Stimulated activated CD8-positive, alpha-beta memory T cell treated with anti-CD3 and anti-CD28 coated beads, Interleukin-15, amount 100 ng/mL, for 4 hours (primary cell): ENCODE measurements around the gene GAREM1.

Experiments
- DNase-seq, 2 donors: peaks; one replicate each; pipeline ENCODE4 v3.0.0-alpha.2; 2020; ENCODE audit warnings: low read depth in 2 of 2

Gene GAREM1

DNA sequence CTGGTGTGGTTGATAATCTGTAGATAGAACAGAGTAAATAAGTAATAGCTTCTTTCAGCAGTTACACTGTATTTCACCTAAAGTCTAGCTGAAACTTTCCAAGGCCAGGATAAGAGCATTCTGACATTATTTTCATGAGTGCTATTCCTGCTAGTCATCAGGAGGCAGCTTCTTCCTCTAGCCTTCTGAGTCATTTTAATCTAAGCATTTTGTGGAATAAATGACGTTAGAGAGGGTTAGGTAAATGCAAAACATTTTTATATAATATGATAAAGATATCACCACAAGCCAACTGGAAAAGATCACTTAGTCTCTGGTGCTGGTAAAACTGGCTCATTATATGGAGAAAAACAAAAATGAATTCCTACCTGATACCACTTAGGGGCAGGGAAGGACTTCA is 142.3 kb downstream of the GAREM1 start:
- DNase-seq = no peak

DNA sequence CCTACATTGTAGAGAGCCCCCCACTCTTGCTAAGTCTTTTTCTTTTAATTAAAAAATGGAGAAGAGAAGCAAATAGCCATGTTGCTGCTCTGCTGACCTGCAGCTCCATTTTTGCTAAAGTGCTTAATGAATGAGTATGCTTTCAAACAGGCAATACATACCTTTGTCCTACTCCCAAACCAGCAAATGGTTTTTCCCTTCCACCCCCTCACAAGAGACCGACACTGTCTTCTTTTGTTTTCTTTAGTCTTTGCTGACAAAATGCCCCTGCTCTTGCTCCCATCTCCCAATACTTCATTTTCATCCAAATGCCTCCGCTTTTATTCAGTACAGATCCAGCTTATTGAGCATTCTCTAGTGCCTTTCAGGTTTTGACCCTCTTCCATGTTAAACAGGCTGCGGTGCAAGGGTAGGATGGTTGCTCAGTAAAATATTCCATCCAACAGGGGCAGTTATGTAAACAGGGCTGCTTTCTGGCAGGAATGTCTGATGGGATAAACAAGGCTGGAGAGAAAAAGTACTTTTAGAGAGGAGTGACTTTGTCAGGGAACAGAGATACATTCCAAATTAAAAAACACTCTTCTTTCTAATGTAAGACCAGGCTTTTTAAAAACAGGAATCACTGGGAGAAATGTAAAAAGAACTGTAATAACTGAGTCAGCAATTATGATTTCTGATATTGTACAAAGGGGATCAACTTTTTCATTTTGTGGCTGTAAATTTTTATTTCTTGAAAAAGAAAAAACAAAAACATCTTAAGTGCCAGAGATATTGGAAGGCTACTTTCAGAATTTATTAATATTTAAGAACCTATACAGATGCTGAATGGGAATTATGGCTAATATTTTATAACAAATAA is 144.0 kb downstream of the GAREM1 start:
- DNase-seq = no peak

DNA sequence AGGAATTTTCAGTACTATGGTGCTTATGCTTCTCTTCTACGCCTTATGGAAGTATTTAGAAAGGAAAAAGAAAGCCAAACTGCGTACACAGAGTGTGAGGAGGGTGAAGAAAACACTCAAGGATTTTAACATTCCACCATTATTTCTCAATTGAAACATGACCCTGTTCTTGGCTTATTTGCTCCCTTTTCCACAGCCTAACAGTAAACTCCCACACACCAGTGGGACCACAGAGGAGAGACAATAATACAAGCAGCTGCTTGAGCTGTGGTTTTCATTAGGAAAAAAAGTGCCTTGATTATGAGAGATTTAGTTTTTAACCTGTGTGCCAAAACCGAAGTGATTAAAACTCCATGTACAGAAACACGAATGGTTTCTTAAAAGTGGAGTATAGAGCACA is 146.5 kb downstream of the GAREM1 start:
- no peak for DNase-seq

DNA sequence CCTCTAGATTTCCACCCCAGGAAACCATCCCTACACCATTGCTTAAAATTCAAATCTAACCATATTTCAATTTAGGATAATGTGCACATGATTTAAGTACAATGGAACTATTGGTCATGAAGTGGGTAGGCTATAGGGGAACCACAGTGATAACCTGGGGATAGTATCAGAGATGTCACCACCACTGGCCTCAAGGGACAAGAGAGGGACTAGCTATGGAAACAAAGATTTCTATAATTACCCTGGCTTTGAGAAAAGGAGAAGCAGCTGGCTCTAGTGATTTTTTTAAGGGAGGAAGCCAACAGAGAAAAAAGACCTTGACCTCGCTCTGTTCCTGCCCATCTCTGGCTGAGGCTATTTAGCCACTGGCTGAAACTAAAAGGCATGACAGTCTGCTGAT is 148.9 kb downstream of the GAREM1 start:
- no peak for DNase-seq

DNA sequence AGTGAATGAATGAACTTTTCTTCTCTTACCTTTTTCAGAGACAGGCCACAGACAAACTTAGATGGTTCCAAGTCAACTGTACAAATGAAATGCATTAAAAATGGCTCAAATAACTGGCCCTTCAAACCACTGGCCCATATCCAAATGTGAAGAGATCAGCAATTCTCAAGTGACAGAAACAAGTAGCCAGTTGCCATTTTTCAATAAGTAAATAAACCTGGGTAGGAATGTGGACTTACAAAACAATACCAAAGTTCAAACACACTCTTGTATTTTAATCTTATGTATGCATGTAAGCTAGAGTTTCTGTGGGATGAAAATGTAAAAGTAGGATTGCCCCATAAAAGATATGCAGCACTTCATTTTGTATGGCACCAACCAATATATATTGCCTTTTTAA is 151.6 kb downstream of the GAREM1 start:
- no peak for DNase-seq

DNA sequence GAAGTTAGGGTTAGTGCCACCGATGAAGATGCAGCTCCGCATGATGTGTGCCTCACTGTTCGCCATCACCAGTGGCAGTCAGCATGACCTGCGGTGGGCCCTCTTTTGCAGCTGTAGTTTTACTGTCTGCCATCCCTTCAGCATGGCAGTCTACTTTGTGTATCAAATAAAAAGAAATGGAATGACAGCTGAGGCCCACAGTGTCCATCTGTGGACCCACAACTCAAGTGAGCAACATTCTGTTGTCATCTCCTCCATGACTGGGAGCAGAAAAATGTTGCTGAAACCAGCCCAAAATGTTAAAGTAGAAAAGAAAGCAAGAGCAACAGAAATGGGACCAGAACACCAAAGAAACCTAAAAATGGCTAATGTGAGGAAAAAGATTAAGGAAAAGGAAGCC is 152.1 kb downstream of the GAREM1 start:
- DNase-seq = no peak

DNA sequence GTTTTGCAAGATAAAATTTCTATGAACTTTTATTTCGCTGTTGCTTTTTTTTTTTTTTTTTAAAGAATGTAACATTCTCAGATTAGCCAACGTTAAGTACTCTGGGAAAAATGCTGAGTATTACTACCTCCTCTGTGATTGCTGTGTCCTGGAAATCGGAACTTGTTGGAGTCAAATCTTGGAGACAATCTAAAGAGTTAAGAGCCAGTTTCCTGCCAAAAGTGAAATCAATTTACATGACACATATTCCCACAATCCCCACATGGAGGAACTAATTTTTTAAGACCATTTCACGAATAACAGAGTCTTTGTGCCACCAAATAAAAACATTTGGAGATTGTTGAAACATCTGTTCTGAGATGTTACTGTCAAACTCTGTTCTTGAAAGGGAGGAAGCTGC is 153.0 kb downstream of the GAREM1 start:
- no peak for DNase-seq

DNA sequence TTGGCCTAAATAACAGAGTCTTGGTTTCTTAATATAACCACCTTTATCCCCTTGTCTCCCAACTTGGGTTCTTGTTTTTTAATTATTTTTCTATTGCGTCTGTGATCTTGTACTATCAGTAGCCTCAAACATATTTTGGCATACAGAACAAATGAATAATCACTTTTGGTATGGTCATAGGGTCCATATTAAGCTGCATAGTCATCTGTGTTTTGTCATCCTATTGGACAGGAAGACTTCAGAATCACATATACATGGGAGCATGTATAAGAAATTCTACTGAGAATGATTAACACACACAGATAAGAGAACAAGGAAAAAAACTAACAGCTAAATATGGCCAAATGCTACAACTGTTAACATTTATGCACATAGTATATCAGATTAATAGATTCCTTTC is 154.8 kb downstream of the GAREM1 start:
- DNase-seq = no peak

DNA sequence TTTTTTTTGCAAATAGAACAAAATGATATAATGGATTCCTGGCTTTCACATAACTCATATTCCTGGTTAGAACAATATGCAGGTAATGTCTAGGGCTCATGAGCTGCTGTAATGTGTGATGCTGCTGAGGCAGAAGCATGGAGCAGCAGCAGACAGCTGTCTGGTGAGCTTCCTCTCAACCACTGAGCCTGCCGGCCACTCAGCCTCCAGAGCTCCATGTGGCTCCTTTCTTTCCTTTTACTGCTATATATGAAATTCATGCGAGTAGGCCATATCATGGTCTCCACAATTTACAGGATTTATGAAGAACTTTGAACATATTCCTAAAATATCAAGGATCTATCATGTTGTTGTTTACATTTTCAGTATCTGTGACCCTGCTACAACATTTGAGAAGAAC is 159.9 kb downstream of the GAREM1 start:
- DNase-seq = no peak

DNA sequence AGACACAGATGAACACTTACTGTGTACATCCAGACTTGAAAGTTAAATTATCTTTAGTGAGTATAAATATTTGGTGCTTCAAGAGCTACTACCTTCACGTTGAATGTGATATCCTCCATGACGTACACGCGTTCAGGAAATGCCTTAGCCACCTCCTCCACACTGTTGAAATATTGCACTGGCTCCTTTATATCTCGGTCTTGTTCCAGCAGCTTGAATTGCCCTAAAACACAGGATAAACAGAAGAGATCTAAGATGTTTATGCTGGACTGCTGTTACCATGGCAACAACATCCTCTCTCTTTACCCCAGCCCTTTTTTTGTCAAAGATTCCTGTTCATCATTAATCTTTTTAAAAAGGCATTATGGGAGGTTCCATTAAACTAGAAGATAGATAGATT is 160.6 kb downstream of the GAREM1 start:
- no peak for DNase-seq

DNA sequence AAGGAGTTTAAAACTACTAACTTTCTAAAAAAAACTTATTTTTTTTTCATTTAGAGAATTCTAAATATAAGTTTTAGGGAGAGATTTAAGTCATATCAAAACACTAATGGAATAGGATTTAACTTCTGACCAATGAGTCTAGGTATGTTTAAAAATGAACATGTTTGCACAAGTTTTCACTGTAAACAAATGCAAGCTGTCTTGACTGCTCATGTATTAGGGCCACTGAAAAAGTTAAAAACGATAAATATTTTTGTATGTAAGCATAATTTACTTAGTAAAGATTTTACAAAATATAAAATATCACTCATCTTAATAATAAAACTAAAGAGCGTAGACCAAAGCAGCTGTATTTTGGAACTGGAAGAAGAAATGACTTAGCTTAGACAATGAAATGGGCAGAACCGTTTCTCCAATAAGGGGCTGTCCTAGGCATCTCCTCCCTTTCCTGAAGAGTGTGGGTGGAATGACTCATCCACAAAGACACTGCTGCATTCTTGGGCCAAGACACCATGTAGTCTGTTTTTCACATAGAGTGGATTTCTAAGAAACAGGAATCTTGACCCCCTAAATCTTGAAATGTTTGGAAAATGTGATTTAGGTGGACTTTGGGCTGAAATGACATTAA is 162.1 kb downstream of the GAREM1 start:
- DNase-seq = no peak

DNA sequence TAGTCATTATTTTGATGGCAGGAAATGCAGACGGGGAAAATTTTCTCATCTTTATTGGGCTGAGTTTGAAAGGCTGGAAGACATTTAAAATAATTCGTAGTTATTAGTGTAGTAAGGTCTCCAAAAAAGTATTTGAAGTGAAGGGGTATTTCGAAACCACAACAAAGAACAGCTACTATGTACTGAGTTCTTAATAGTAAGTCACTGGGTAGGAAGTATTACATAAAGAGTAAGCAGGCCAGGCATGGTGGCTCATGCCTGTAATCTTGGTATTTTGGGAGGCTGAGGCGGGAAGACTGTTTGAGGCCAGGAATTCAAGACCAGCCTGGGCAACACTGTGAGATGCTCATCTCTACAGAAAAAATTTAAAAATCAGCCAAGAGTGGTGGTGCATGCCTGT is 167.3 kb downstream of the GAREM1 start:
- DNase-seq = no peak

DNA sequence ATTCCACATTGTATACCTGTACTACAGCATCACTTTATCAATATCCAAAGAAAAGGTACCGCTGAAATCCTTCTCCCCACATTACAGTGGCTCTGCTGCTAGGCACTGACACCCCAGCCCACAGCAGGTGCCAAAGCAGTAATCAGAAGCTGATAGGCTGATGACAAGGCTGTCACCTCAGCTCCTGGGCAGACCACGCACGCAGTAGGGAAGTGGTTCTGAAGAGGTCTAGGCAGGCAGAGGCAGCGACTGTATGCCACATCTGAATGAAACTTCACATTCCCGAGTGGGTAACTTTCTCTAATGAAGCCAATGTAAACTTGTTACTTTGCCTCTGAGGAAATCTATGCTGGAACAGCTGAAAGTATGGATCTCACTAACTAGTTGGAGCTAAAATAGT is 167.9 kb downstream of the GAREM1 start:
- DNase-seq = no peak

DNA sequence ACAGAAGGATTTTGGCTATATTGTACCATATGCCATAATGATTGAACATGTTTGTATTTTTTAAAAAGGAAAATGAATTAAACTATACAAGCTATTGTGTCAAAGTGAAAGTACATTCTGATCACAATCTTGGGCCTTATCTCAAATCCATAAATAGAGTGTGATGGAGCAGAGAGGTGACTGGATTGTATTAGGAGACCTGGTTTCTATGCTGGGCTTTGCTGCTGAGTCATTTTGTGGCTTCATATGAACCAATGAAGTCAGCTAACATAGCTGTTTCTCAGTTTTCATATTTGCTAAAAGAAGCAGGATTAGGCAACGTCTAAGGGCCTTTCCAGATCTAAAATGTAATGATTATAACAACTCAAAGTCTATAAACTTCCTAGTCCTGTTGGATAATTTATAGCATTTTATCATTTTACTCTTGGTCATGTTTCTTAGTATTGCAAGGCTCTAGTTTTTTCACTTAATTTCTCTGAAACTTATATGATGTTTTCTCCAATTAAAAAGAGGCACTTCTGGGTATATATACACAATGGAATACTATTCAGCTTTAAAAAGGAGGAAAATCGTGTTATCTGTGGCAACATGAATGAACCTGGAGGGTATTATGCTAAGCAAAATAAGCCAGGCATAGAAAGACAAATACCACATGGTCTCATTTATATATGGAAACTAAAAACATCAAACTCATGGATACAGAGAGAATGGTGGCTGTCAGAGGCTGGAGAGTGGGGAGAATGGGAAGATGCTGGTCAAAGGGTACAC is 168.5 kb downstream of the GAREM1 start:
- no peak for DNase-seq

DNA sequence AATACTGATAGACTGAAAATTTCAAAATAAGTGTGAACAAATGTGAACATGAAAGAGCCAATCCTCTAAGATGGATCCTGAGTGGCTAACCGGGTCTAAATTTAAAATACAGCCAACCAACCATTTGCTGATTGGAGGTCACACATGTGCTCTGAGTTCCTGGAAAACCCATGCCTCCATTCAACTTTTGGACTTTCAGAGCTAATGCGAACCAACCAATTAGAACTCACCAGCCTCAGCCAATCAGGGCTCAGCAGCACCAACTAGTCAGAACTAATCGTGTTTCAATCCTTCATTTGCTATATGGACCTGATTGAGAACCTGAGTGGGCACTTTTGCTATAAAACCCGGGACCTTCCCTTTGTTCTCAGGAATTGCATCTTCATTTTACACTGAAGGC is 169.3 kb downstream of the GAREM1 start:
- no peak for DNase-seq

DNA sequence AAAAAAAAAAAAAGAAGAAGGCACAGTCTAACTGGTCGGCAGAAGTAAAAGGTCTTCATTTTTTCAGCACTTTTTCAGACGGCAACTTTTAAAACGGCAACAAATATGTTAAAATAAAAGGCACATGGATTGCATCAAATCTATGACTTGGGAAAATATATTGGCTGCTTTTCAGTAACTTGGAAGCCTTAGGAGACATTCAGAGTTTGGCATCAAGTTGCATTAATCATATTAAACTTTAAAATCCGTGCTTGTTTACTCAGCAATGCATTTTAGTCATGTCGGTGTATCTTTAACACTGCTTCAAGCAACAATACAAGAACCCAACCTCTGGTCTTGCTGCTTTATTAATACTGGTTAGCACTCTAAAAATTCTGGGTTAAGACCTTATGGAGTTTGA is 169.8 kb downstream of the GAREM1 start:
- DNase-seq = no peak

DNA sequence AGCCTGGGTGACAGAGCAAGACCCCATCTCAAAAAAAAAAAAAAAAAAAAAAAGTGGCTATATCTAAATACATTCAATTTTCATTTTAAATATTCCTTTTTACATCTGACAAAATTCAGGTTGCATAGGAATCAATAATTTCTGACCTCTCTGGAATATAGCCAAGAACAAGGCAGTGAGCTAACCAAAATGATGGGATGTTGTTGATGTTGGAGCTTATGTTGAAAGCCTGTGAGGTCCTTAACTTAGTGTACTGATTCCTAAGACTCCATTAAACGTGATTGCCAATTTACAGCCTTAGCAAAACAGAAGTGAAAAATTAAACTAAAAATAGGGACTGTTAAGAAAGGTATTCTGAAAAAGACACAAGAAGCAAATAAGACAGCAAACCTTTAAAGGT is 171.2 kb downstream of the GAREM1 start:
- DNase-seq = no peak

DNA sequence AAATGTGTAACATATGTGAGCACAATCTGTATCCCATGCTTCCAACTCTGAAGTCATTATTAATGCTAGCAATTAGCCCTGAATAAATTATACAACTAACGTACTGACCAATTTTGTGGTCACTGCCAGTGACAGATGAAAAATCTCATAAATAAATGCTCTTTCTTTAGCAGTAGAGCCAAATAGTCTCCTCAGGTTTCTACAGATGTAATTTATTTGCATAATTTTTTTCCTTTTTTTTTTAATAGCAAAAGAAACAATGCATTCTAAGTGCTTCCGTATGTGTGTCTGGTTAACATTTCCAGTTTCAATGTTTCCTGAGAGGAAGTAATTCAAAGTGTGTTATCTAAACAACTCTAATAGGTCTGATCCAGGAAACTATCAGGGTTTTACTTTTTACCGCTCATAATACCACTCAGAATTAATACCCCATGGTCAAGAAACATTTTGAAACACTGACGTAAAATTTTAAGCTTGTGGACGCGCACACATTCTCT is 172.5 kb downstream of the GAREM1 start:
- no peak for DNase-seq

DNA sequence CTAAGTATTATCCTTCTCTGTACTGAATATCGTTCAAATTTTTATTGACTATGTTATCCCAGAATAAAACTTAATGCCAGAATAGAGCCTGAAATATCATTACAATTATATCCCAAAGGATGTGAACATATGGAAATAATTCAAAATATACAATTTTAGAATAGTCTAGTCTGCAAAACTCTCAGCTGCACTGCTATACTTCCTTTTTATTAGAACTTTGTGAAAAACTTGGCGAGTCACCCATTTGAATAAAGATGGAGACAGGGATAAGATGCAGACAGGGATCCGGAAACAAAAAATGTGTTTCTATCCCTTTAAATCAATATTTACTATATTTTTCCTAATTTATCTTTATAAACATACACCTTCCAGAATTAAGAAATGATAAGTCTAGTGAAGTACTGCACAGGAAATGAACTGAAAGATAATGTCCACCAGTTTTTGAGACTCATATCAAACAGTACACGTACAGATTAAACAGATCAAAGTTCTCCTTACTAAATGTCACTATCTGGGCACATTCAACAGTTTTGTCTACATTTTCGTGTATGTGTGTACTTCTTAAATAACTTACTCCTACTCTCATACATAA is 173.0 kb downstream of the GAREM1 start:
- no peak for DNase-seq

DNA sequence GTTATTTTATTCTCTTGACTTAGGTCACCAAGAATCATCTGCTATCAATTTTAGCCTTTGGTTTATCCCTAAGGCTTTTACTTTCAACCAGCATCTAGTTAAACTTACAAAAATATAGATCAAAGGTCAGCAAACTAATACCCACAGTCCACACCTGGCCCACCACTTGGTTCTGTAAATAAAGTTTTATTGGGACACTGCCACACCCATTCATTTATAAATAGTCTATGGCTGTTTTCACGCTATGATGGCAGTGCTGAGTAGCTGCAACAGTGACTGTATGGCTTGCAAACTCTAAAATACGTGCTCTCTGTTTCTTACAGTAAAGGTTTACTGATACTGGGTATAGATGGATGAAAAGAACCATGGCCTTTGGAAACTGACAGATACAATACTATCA is 173.8 kb downstream of the GAREM1 start:
- DNase-seq = no peak

DNA sequence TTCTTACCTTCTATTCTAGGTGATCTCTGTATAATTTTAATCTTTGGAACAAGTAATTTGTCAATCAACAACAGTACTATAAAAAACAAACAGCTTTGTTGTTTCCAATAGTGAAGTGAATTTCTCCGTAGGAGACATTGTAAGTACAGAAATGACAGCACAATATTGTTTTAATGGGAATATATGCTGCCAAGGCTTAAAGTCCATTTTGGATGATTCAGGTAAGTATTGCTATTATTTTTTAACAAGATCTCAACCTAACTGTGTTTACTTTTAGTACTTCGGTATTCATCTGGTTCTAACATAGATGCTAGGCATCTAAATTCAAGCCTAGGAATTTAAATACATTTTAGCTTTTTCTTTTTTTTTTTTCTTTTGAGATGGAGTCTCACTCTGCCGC is 175.1 kb downstream of the GAREM1 start:
- DNase-seq = no peak

DNA sequence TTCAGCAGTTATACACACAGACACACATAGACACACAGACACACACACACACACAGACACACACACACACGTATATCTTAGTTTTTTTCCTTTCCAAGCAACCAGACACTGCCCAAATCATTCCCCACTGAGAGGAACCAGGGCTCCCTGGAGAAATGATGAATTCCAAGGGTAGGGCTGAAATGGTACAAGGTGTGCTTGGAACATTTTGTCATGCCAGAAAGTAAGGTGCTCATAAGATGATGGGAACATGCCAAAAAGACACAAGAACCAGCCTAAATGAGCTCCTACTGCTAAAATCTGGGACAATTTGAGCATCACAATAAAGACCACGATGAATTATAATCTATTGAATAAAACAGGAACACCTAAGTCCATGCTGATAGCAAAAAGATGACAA is 177.6 kb downstream of the GAREM1 start:
- DNase-seq = no peak
